ENCODE measurements around the gene NEUROD2.

- TF ChIP-seq POU2F2 (IDR thresholded peaks at IDR 0.05; ENCODE audit: low read depth, low read length): no peak
- TF ChIP-seq POLR2AphosphoS5 (IDR thresholded peaks at IDR 0.05; ENCODE audit: low read depth, low read length): no peak
These were observed 39.0 kb downstream of the NEUROD2 start for GRCh38 chr17:39568702-39569101.
